IPS-15b (cell line): ENCODE measurements around the gene SPTB.

Experiments
- H3K27me3 ChIP-seq: one replicate; pipeline ENCODE4 v1.6.1; 2013; ENCODE audit warnings: low read length; ENCODE audit not compliant: control insufficient read depth, insufficient read depth
- H3K36me3 ChIP-seq: one replicate; pipeline ENCODE4 v1.6.1; 2013; ENCODE audit warnings: low read length; ENCODE audit not compliant: control insufficient read depth, insufficient read depth
- H3K4me1 ChIP-seq: one replicate; pipeline ENCODE4 v1.6.1; 2013; ENCODE audit warnings: mild to moderate bottlenecking, low read length; ENCODE audit not compliant: control insufficient read depth, insufficient read depth
- H3K4me3 ChIP-seq: one replicate; pipeline ENCODE4 v1.5.1; 2013; ENCODE audit warnings: low read depth, low read length
- H3K9ac ChIP-seq: one replicate; pipeline ENCODE4 v1.6.1; 2013; ENCODE audit warnings: low read depth, mild to moderate bottlenecking, low read length
- H3K9me3 ChIP-seq: one replicate; pipeline ENCODE4 v1.6.1; 2013; ENCODE audit warnings: mild to moderate bottlenecking, low read length; ENCODE audit not compliant: control insufficient read depth, insufficient read depth

Gene SPTB

GRCh38 chr14:64879635-64880220 lies at the start of gene SPTB:
Gene SPTB (minus strand): TSS chr14:64879907. CDS start chr14:64823094, 56,813 bp downstream.
- peaks cover 10% of the 10 kb centered on the region for H3K4me1 ChIP-seq
- H3K4me3 ChIP-seq: peak within 1 kb of the TSS; percentile 78
- H3K9me3 ChIP-seq: no peaks in the 10 kb centered on the region
- H3K27me3 ChIP-seq: peaks cover 59% of the 10 kb centered on the region
- peak within 1 kb of the TSS; percentile 73 for H3K9ac ChIP-seq
- no peaks in the 10 kb centered on the region for H3K36me3 ChIP-seq

GRCh38 chr14:64929014-64929359 lies 49.3 kb upstream of the SPTB start:
- Histone ChIP-seq H3K27me3 (no peaks in the 10 kb centered on the region), H3K4me1 (peaks cover 5% of the 10 kb centered on the region), H3K36me3 (peaks cover 4% of the 10 kb centered on the region), H3K9ac (no peak overlapping the region), H3K4me3 (no peak overlapping the region), H3K9me3 (no peaks in the 10 kb centered on the region)

GRCh38 chr14:64928239-64929013 lies 48.7 kb upstream of the SPTB start:
- no peak overlapping the region for H3K4me3 ChIP-seq
- H3K9ac ChIP-seq: no peak overlapping the region
- no peaks in the 10 kb centered on the region for H3K27me3 ChIP-seq
- H3K36me3 ChIP-seq: peaks cover 4% of the 10 kb centered on the region
- no peaks in the 10 kb centered on the region for H3K9me3 ChIP-seq
- H3K4me1 ChIP-seq: peaks cover 5% of the 10 kb centered on the region

- H3K4me1 ChIP-seq: peaks cover 5% of the 10 kb centered on the region
- H3K9me3 ChIP-seq: no peaks in the 10 kb centered on the region
- peaks cover 4% of the 10 kb centered on the region for H3K36me3 ChIP-seq
- H3K4me3 ChIP-seq: no peak overlapping the region
- H3K9ac ChIP-seq: no peak overlapping the region
- H3K27me3 ChIP-seq: no peaks in the 10 kb centered on the region
Observed at GRCh38 chr14:64927031-64927430, 47.3 kb upstream of the SPTB start.

GRCh38 chr14:64926398-64926995 lies 46.8 kb upstream of the SPTB start:
- Histone ChIP-seq H3K4me3 (no peak overlapping the region), H3K9ac (no peak overlapping the region), H3K36me3 (peaks cover 4% of the 10 kb centered on the region), H3K27me3 (no peaks in the 10 kb centered on the region), H3K9me3 (no peaks in the 10 kb centered on the region), H3K4me1 (peaks cover 5% of the 10 kb centered on the region)

GRCh38 chr14:64923015-64923414 lies 43.3 kb upstream of the SPTB start:
- H3K36me3 ChIP-seq: peaks cover 4% of the 10 kb centered on the region
- no peak overlapping the region for H3K9ac ChIP-seq
- H3K4me1 ChIP-seq: no peaks in the 10 kb centered on the region
- no peaks in the 10 kb centered on the region for H3K9me3 ChIP-seq
- no peaks in the 10 kb centered on the region for H3K27me3 ChIP-seq
- H3K4me3 ChIP-seq: no peak overlapping the region

- Histone ChIP-seq H3K27me3 (no peaks in the 10 kb centered on the region), H3K36me3 (no peaks in the 10 kb centered on the region), H3K9ac (no peak overlapping the region), H3K9me3 (no peaks in the 10 kb centered on the region), H3K4me3 (no peak overlapping the region), H3K4me1 (no peaks in the 10 kb centered on the region)
Observed at GRCh38 chr14:64920465-64920864, 40.8 kb upstream of the SPTB start.

GRCh38 chr14:64919618-64920017 lies 39.9 kb upstream of the SPTB start:
- Histone ChIP-seq H3K4me1 (peaks cover 3% of the 10 kb centered on the region), H3K4me3 (no peak overlapping the region), H3K27me3 (no peaks in the 10 kb centered on the region), H3K36me3 (no peaks in the 10 kb centered on the region), H3K9me3 (no peaks in the 10 kb centered on the region), H3K9ac (no peak overlapping the region)

GRCh38 chr14:64919215-64919614 lies 39.5 kb upstream of the SPTB start:
- H3K27me3 ChIP-seq: no peaks in the 10 kb centered on the region
- H3K9me3 ChIP-seq: no peaks in the 10 kb centered on the region
- peaks cover 3% of the 10 kb centered on the region for H3K4me1 ChIP-seq
- no peak overlapping the region for H3K4me3 ChIP-seq
- H3K36me3 ChIP-seq: no peaks in the 10 kb centered on the region
- no peak overlapping the region for H3K9ac ChIP-seq

GRCh38 chr14:64918216-64918615 lies 38.5 kb upstream of the SPTB start:
- Histone ChIP-seq H3K9ac (no peak overlapping the region), H3K36me3 (no peaks in the 10 kb centered on the region), H3K27me3 (no peaks in the 10 kb centered on the region), H3K4me3 (no peak overlapping the region), H3K4me1 (peaks cover 3% of the 10 kb centered on the region), H3K9me3 (no peaks in the 10 kb centered on the region)

GRCh38 chr14:64915797-64916196 lies 36.1 kb upstream of the SPTB start:
- Histone ChIP-seq H3K36me3 (no peaks in the 10 kb centered on the region), H3K4me1 (peaks cover 3% of the 10 kb centered on the region), H3K9ac (no peak overlapping the region), H3K27me3 (no peaks in the 10 kb centered on the region), H3K4me3 (no peak overlapping the region), H3K9me3 (no peaks in the 10 kb centered on the region)

GRCh38 chr14:64915029-64915424 lies 35.3 kb upstream of the SPTB start:
- Histone ChIP-seq H3K9me3 (no peaks in the 10 kb centered on the region), H3K27me3 (no peaks in the 10 kb centered on the region), H3K36me3 (no peaks in the 10 kb centered on the region), H3K9ac (peak overlapping the region; percentile 99), H3K4me1 (peaks cover 3% of the 10 kb centered on the region), H3K4me3 (peak overlapping the region; percentile 96)
